ENCODE data around the gene TMTC2.
"Not testable (repeated sequence)": the region's sequence is repeated elsewhere in the genome, so short reads cannot be mapped to it uniquely, and the experiment has no call there.

Gene TMTC2

DNA sequence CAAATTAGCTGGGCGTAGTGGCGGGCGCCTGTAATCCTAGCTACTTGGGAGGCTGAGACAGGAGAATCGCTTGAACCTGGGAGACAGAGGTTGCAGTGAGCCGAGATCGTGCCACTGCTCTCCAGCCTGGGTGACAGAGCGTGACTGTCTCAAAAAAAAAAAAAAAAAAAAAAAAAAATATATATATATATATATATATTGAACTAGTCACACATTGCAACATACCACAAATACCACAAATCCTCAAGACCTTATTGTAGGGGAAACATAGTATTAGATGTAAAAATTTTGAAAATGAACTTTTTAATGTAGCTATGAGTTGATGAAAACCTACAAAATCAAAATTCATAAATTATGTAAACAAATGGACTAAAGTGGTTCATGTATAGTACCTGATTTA lies 158.4 kb downstream of the TMTC2 start:
- DNase-seq (ENCODE audit: low read depth), result not testable (repeated sequence)

DNA sequence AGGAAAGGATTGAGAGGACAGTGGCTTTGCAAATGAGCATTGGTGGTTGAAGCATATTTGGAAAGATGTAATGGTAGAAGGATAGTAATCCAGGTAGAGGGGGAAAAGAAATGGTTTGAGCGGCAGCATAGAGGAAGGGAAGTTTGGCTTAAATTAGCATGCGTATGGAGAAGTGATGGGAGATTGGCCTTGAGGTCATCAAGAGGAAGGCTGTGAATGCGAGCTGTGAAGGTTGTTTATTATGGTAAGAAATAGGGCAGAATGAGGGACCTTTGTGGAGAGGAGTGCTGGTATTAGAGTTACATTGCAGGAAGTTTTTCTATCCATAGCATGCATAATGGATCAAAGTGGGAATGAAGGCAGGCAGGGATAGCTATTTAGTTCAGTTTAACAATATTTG lies 162.1 kb downstream of the TMTC2 start:
- no peak for DNase-seq (ENCODE audit: low read depth)

DNA sequence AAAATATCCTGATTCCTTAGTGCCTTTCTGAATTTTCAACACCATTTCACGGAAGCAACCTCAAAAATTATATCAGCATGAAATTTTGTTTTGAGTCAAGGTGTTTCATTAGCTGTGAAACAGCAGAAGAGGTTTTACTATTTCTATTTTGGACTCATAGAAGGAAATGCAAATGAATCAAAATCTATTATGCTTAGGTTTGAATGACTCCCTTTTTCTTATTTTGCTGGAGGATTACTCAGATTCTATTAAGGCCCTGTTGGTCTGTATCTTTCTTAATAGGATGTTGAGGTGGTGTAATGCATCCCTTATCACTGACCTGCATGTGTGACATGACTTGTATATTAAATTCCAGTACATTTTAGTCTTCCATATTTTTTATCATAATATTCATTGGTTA lies 165.8 kb downstream of the TMTC2 start:
- DNase-seq (ENCODE audit: low read depth), result no peak

DNA sequence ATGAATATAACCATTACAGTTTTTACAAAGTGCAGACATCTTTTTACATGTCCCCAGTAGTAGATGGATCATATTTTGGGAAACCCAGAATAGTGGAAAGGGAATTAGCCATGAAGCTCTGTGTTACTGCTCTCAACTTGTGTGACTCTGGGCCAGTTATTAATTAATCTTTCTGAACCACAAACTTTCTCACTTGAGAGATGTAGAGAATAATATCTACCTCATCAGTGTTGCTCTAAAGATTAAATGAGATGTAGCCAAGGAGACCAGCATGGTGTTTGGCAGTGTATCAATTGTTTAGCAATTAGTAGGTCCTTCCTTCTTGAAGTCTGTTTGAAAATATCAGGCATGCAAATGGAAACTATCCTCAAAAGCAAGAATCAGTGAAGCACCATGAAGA lies 169.2 kb downstream of the TMTC2 start:
- no peak for DNase-seq (ENCODE audit: low read depth)

DNA sequence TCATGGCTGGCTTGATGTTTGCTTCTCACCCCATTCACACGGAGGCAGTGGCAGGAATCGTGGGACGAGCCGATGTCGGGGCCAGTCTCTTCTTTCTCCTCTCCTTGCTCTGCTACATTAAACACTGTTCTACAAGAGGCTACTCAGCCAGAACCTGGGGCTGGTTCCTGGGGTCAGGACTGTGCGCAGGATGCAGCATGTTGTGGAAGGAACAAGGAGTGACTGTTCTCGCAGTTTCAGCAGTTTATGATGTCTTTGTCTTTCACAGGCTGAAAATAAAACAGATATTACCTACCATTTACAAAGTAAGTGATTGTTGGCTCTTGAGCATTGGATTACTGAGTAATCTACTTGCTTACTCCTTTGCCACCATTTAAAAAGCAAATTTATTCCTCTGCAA lies 170.6 kb downstream of the TMTC2 start:
- no peak for DNase-seq (ENCODE audit: low read depth)

- DNase-seq (ENCODE audit: low read depth), result no peak
Observed at GRCh38 chr12:82857911-82858533, 171.3 kb downstream of the TMTC2 start.

- no peak for DNase-seq (ENCODE audit: low read depth)
Observed at GRCh38 chr12:82858534-82858917, 171.8 kb downstream of the TMTC2 start.

DNA sequence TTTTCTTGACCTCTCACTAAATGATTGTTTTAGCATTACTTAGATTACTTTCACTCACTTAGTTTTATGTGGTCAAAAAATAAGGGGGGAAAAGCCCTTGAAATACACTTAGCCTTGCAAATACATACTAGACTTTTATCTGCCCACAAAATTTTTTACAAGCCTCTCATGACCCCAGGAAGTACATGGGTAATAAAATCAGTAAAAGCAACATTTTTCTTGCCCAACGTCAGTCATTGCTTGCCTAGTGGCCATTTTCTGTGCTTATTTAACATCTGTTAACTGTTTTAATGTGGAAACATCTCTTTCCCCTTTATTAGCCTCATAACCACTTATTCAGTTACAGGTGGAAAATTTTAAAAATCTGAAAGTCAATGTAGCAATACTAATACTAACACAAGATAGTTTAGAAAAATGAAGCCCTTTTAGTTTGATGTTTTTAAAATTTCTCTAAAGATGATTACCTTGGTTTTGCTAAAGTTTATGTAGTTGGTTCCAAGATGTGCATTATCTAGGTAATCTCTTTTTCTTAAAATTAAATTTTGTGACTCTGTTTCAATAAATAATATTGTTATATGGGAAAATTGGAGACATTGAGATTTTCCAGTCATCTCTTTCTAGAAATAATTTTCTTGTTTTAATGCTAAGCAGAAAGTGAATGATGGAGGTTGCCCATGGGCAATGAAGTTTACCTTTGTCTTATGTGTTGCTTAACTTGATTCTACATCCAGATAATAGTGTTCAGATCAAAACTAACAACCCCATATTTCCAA lies 175.5 kb downstream of the TMTC2 start:
- DNase-seq (ENCODE audit: low read depth), result peak; percentile 68

- DNase-seq (ENCODE audit: low read depth), result peak; percentile 26
Observed at GRCh38 chr12:82862876-82863649, 176.4 kb downstream of the TMTC2 start.

DNA sequence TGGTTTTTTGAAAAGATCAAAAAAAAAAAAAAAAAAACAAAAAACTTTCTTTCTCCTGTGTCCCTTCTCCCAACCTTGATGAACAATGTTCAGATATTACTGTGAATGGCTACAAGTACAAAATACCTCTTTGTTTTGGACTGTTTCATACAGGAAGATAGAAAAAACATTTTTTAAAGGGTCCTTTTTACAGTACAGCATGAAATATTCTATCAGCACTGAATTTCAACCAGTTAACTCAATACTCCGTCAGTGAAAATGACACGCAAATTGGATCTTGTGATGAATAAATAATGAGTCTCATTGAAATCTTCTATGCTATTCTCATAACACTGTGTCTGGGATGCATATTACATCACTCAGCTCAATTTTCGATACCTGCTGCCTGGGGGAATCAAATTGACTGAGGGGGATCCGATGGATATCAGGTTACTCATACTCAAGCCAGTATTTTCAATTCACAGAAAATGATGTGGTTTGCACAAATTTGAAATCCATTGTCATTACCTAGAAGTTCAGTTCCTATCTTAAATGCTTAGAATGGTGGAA lies 179.6 kb downstream of the TMTC2 start:
- DNase-seq (ENCODE audit: low read depth), result no peak

DNA sequence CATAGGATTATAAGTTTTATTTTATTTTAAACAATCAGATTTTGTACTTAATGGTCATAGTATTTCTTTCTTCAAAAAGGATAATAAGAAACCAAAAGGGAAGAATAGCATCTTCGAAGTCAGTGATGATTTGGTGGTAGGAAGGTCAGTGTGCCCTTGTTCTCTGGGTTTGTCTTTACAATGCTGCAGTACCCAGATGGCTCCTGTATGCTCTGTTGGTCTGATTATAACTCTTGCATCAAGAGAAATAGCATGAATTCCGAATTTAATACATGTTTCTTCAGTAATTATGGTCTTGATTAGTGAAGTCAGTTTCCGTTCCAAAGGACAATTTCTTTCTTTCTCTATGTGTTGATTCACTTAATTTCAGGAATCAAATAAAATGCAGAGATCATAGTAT lies 180.2 kb downstream of the TMTC2 start:
- DNase-seq (ENCODE audit: low read depth), result no peak

DNA sequence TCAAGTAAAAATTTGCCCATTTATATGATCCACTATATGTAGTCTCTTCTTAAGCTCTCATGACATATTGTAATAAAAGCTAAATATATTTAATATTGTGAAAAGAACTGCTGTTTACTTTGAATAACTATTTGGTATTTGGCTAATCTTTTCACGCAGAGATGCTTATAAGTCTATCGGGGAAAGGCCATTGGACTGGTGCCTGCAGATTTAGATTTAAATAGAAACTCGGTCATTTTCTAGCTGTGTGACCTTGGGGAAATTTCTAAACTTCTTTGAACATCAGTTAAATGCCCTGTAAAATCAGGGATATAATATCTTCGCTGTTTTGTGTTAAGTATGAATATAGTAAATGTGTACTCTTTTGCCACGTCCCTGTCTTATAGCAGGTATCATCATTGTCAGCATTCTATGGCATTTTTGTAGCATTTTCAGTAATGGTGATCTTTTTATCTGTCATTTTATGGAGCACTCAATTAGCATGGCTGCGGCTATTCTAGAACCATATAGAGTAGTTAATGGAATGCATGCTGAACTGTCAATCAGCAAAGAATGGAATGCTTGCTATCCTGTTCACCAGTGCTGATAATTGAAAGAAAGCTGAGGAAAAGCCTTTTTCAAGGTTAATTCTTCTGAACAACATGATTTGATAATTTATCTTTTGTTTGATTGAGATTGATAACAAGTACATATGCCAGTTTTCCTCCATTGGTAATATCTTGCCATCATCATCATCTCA lies 181.2 kb downstream of the TMTC2 start:
- peak; percentile 15 for DNase-seq (ENCODE audit: low read depth)

- no peak for DNase-seq (ENCODE audit: low read depth)
Observed at GRCh38 chr12:82870771-82871377, 184.2 kb downstream of the TMTC2 start.

GRCh38 chr12:82872088-82872487 lies 185.4 kb downstream of the TMTC2 start:
- no peak for DNase-seq (ENCODE audit: low read depth)

DNA sequence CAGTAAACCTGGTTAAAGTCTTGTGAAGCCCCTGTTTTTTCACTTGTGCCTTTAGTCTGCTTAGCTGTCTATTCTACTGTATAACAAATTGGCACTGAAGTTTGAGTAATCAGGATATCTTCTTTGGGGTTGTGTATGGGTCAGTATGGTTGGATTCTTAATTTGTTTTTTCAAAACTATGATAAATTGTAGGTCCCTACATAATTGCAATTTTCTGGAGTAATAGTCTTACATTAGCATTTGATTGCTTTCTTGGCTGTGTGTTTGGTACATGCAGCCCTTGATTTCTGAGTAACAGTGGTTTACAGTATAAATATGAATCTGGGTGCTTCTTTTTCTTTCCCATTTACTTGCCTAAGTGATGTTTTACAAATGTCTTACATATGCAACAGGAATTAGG lies 186.6 kb downstream of the TMTC2 start:
- DNase-seq (ENCODE audit: low read depth), result no peak

GRCh38 chr12:82873951-82874350 lies 187.2 kb downstream of the TMTC2 start:
- DNase-seq (ENCODE audit: low read depth), result no peak

DNA sequence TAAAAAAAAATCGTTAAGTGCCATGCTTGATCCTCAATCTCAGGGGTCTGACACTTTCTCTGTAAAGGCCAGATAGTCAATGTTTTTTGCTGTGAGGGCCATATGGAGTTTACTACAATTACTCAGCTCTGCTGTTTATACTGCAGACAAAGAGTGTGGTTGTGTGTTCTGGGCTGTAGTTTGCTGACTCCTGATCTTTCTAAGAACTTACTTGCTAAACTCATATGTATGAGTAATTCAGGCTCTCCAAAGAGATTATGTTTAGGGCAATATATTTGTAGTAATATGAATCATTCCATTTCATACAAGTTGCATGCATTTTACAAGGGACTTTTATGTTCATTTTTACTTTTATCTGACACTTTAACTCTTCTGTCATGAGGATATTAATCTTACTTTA lies 188.2 kb downstream of the TMTC2 start:
- DNase-seq (ENCODE audit: low read depth), result peak; percentile 82

DNA sequence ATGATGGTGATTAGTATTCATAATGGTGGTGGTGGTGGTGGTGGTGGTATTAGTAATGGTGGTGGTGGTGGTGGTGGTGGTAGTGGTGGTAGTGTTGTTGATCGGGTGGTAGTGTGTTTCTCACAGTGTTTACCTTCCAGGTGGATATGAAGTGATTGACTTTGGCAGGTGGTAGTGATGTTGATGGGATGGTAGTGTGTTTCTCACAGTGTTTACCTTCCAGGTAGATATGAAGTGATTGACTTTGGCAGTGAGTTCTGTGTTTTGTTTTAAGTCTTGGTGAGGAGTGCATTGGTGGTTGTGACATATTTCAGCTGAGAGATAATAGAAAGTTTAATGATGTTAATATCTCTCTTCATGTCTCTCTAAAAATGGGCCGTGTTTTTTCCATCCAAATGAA lies 189.4 kb downstream of the TMTC2 start:
- no peak for DNase-seq (ENCODE audit: low read depth)

DNA sequence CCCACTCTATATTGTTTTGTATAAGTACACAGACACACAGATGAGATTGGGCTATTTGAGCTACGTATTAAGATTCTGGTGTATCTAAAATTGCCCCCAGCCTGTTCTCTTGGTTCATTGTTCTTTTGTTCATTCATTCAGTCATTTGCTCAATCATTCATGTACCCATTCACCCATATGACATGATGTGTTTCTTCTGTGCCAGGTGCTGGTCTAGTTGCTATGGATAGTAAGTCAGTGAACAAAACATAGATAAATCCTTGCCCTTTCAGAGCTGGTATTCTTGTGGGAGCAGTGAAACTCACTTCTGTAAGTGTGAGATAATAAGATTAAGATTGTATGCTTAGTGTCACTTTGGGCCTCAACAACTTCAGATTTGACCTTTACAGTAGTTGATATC lies 191.3 kb downstream of the TMTC2 start:
- DNase-seq (ENCODE audit: low read depth), result no peak

GRCh38 chr12:82880442-82880901 lies 193.8 kb downstream of the TMTC2 start:
- DNase-seq (ENCODE audit: low read depth), result peak; percentile 27
